ENCODE measurements around the gene SLC44A3. TPM values are rescaled to one million over a fixed set of nuclear protein-coding genes. Genes with fewer than 3 reads are reported as not detected.

SLC44A3 gene
- total RNA-seq, 2 donors from 2014 or later, result 17.8 to 32.9 TPM

DNA sequence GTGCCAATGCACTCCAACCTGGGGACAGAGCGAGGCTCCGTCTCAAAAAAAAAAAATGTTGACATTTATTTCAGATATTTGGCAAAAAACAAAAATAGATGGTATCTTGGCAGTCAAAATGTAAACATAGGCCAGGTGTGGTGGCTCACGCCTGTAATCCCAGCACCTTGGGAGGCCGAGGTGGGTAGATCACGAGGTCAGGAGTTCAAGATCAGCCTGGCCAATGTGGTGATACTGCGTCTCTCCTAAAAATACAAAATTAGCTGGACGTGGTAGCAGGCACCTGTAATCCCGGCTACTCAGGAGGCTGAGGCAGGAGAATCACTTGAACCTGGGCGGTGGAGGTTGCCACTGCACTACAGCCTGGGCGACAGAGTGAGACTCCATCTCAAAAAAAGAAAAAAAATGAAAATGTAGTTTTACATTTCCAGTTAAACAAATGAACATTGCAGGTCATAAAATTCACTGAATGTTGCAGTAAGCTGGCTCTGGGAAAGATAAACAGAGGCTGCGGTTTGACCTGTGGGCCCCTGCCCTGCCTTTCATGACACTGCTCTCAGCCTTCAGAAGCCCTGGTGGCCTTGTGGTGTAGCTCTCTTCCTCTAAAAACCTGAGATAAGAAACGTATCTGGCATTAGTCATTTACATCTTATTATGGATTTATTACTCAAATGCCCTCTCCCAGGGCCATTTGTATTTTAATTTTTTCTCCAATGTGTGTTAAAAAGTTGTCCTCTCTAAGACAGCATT, 12.2 kb upstream of the SLC44A3 start:
- WGBS, 2 donors, result 68 to 70% methylated on average over 12 of the region's 12 CpGs
- ATAC-seq, result no peak
- peaks cover 18% of the 10 kb centered on the region for H3K4me1 ChIP-seq

DNA sequence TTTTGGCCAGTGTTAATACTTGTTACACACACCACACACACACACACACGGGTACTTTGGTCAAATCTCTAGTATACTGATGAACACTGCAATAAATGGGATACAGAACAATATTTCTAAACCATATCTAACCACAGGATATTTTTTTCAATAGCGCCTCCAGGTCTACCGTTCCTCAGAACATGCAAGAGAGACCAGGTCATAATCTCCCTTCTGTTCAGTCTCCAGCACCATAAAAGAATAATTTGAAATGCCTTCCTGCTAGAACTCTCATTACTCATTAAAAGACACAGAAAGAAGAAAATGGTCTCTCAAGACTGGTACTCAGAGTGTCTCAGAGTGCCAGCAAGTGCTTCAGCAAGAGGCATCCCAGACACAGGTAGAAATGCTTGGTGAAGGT, 11.5 kb upstream of the SLC44A3 start:
- ATAC-seq (no peak), DNase-seq (no peak)
- 73 to 74% methylated on average over 3 of the region's 3 CpGs for WGBS, 2 donors
- no peak overlapping the region for H3K27ac ChIP-seq
- no peaks in the 10 kb centered on the region for H3K36me3 ChIP-seq (replicated peaks in 1 of 2; ENCODE audit: insufficient read depth in 1 of 2, low read depth in 2 of 2)
- intact Hi-C loops (cut with DNase I), result no loop called here
- TF ChIP-seq POLR2A (IDR thresholded peaks at IDR 0.05), result no peak
- TF ChIP-seq, protein P1, sequence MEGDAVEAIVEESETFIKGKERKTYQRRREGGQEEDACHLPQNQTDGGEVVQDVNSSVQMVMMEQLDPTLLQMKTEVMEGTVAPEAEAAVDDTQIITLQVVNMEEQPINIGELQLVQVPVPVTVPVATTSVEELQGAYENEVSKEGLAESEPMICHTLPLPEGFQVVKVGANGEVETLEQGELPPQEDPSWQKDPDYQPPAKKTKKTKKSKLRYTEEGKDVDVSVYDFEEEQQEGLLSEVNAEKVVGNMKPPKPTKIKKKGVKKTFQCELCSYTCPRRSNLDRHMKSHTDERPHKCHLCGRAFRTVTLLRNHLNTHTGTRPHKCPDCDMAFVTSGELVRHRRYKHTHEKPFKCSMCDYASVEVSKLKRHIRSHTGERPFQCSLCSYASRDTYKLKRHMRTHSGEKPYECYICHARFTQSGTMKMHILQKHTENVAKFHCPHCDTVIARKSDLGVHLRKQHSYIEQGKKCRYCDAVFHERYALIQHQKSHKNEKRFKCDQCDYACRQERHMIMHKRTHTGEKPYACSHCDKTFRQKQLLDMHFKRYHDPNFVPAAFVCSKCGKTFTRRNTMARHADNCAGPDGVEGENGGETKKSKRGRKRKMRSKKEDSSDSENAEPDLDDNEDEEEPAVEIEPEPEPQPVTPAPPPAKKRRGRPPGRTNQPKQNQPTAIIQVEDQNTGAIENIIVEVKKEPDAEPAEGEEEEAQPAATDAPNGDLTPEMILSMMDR (IDR thresholded peaks at IDR 0.05), result no peak
- H3K27me3 ChIP-seq, result no peaks in the 10 kb centered on the region
- no peaks in the 10 kb centered on the region for H3K9me3 ChIP-seq
- no peak overlapping the region for H3K4me3 ChIP-seq
- peaks cover 11% of the 10 kb centered on the region for H3K4me1 ChIP-seq

More for the DNA sequence above, 12.2 kb upstream of the SLC44A3 start:
- no peaks in the 10 kb centered on the region for H3K36me3 ChIP-seq (replicated peaks in 1 of 2; ENCODE audit: insufficient read depth in 1 of 2, low read depth in 2 of 2)
- no peak for DNase-seq
- TF ChIP-seq POLR2A (IDR thresholded peaks at IDR 0.05), result no peak
- TF ChIP-seq, protein P1 (IDR thresholded peaks at IDR 0.05), result no peak
- H3K9me3 ChIP-seq, result no peaks in the 10 kb centered on the region
- H3K27me3 ChIP-seq, result no peaks in the 10 kb centered on the region
- H3K4me3 ChIP-seq, result no peak overlapping the region
- intact Hi-C loops (cut with DNase I), result no loop called here
- no peak overlapping the region for H3K27ac ChIP-seq

DNA sequence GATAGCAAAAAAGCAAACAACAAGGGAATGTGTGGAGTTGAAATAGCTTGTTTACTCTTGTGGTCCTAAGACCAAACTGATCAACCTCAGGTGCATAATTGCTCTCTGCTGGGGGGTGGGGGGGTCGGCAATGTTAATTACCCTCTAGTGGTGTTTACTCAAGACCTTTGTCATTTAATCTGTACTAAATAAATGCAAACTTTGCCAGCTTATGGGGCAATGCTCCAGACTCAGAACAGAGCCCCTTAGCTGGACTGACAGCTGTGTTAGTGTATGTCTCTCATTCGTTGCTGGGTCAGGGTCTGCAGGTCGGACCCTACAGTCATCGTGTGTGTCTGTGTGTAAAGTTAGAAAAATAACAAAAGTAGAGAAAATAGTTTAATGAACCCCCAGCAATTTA, 7.2 kb upstream of the SLC44A3 start:
- DNase-seq (no peak), ATAC-seq (no peak)
- Histone ChIP-seq H3K27ac (no peak overlapping the region), H3K4me1 (peaks cover 2% of the 10 kb centered on the region), H3K9me3 (no peaks in the 10 kb centered on the region), H3K36me3 (replicated peaks in 1 of 2; ENCODE audit: insufficient read depth in 1 of 2, low read depth in 2 of 2) (no peaks in the 10 kb centered on the region), H3K4me3 (no peak overlapping the region), H3K27me3 (no peaks in the 10 kb centered on the region)
- TF ChIP-seq, protein P1 (IDR thresholded peaks at IDR 0.05), result no peak
- TF ChIP-seq POLR2A (IDR thresholded peaks at IDR 0.05), result no peak
- intact Hi-C loops (cut with DNase I), result loop anchor here (5.0 kb wide), 1 partner anchor 291 kb away; no protein-coding TSS in a partner anchor
- WGBS, 2 donors, result 63 to 69% methylated on average over 4 of the region's 4 CpGs

DNA sequence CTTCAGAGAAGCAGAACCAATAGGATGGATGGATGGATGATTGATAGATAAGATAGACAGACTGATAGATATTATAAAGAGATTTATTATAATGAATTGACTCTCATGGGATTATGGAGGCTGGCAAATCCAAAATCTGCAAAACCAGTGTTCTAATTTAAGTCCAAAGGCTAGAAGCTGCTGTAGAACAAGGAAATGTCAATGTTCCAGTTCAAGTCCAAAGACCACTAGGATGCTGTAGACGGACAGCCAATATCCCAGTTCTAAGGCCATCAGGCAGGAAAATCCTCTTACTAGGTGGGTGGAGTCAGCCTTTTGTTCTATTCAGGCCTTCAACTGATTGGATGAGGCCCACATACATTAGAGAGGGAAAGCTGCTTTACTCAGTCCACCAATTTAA, 4.1 kb upstream of the SLC44A3 start:
- 23 to 35% methylated on average over 1 of the region's 1 CpG for WGBS, 2 donors

More for the DNA sequence above, 4.1 kb upstream of the SLC44A3 start:
- Histone ChIP-seq H3K9me3 (no peaks in the 10 kb centered on the region), H3K4me1 (peaks cover 21% of the 10 kb centered on the region), H3K27me3 (no peaks in the 10 kb centered on the region), H3K27ac (no peak overlapping the region), H3K36me3 (replicated peaks in 1 of 2; ENCODE audit: insufficient read depth in 1 of 2, low read depth in 2 of 2) (no peaks in the 10 kb centered on the region), H3K4me3 (no peak overlapping the region)
- no peak for DNase-seq
- TF ChIP-seq, protein P1 (IDR thresholded peaks at IDR 0.05), result no peak
- no peak for TF ChIP-seq POLR2A (IDR thresholded peaks at IDR 0.05)
- intact Hi-C loops (cut with DNase I), result no loop called here
- ATAC-seq, result no peak

All from body of pancreas (tissue), 4 donors.